A549 (cell line): Measurements from ENCODE around the gene TMEM119. TPM values are rescaled to one million over a fixed set of nuclear protein-coding genes. Genes with fewer than 3 reads are reported as not detected.

Experiments used
- ATAC-seq, 2 experiments: fragments of 200-7000 bp in 1 of 2; fragments of >200 bp in 1 of 2; cut with Nextera tagmentation in 1 of 2; cut with Tn5 transposase in 1 of 2; 3 replicates each; pipeline versions ENCODE4 v1.8.0 to v1.9.1; 2018 to 2020; ENCODE audit warnings: mild to moderate bottlenecking in 1 of 2, moderate library complexity in 1 of 2
- CTCF ChIA-PET: fragments of 300-600 bp; sonication (Branson Sonifier 250); formaldehyde crosslinking; extraction: SDS; loops from one replicate; lab custom pipeline; 2021; ENCODE audit warnings: antibody characterized with exemption, inconsistent platforms; lab: Yijun Ruan, JAX
- POLR2A ChIA-PET: fragments of 350-600 bp; formaldehyde crosslinking; extraction: SDS; loops from one replicate; lab custom pipeline; 2021; ENCODE audit warnings: antibody characterized with exemption, inconsistent platforms; lab: Yijun Ruan, JAX
- DNase-seq, 2 experiments: peaks; one replicate each; pipeline versions ENCODE4 v3.0.0 to v3.0.0-alpha.2; 2011 to 2016; ENCODE audit warnings: low read depth in 1 of 2, low spot score in 1 of 2
- FAIRE-seq: peaks from 2 replicates; lab custom pipeline; 2011; peaks lifted over from hg19 to GRCh38; lab: Jason Lieb, UNC
- H3K27ac ChIP-seq, 2 experiments: fragments of >200 bp; sonication (Bioruptor Twin); formaldehyde crosslinking; 3 replicates each; pipeline ENCODE4 v1.5.1; 2016 to 2017
- H3K4me1 ChIP-seq: fragments of >200 bp; sonication (Bioruptor Twin); formaldehyde crosslinking; 3 replicates; pipeline ENCODE4 v1.6.1; 2016
- H3K4me2 ChIP-seq: fragments of >200 bp; sonication (Bioruptor Twin); formaldehyde crosslinking; 3 replicates; pipeline ENCODE4 v1.6.1; 2016
- H3K4me3 ChIP-seq: fragments of >200 bp; sonication (Bioruptor Twin); formaldehyde crosslinking; 3 replicates; pipeline ENCODE4 v1.5.1; 2016
- H3K9me3 ChIP-seq: fragments of >200 bp; sonication (Bioruptor Twin); formaldehyde crosslinking; 3 replicates; pipeline ENCODE4 v1.6.1; 2016
- CHD2 ChIP-seq: fragments of 150-350 bp; IDR thresholded peaks from 2 replicates; pipeline ENCODE4 v1.6.1; 2014; ENCODE audit warnings: low read length; ENCODE audit not compliant: partially characterized antibody
- CTCF ChIP-seq: fragments of >200 bp; sonication (Bioruptor Twin); formaldehyde crosslinking; IDR thresholded peaks from 3 replicates; pipeline ENCODE4 v1.5.1; 2016
- EP300 ChIP-seq, 2 experiments: fragments of >200 bp; sonication (Bioruptor Twin); formaldehyde crosslinking; IDR thresholded peaks; 2 replicates in 1 of 2; 3 replicates in 1 of 2; pipeline ENCODE4 v1.6.1; 2016 to 2017
- FOSB ChIP-seq: fragments of 250-450 bp; sonication (Bioruptor Pico); IDR thresholded peaks from 2 replicates; pipeline ENCODE4 v1.5.0; 2020; ENCODE audit warnings: mild to moderate bottlenecking, moderate library complexity
- FOSL2 ChIP-seq, 2 experiments: fragments of 450-650 bp in 1 of 2; fragments of >200 bp in 1 of 2; sonication (Bioruptor Twin) in 1 of 2; formaldehyde crosslinking; IDR thresholded peaks; 2 replicates each; pipeline versions ENCODE4 v1.5.0 to v1.6.1; 2016 to 2020; ENCODE audit warnings: mild to moderate bottlenecking in 1 of 2, moderate library complexity in 1 of 2
- HES2 ChIP-seq: fragments of >200 bp; sonication (Bioruptor Twin); formaldehyde crosslinking; IDR thresholded peaks from 2 replicates; pipeline ENCODE4 v1.6.1; 2016
- HOXA7 ChIP-seq: fragments of 250-450 bp; sonication (Bioruptor Pico); IDR thresholded peaks from 2 replicates; pipeline ENCODE4 v1.5.0; 2020; ENCODE audit warnings: mild to moderate bottlenecking, moderate library complexity
- KDM5A ChIP-seq: fragments of 200-600 bp; sonication (generic); IDR thresholded peaks from 2 replicates; pipeline ENCODE4 v1.6.1; 2016; ENCODE audit warnings: antibody characterized with exemption, mild to moderate bottlenecking
- MAFK ChIP-seq: fragments of 450-650 bp; IDR thresholded peaks from 2 replicates; pipeline ENCODE4 v1.6.1; 2014; ENCODE audit not compliant: partially characterized antibody
- MYC ChIP-seq: IDR thresholded peaks from 2 replicates; pipeline ENCODE4 v1.6.1; 2012; ENCODE audit warnings: mild to moderate bottlenecking, inconsistent platforms, low read length, improper control_type of control experiment, borderline replicate concordance
- NFE2L2 ChIP-seq: fragments of 150-350 bp; conservative IDR thresholded peaks from 2 replicates; pipeline ENCODE4 v1.6.1; 2014; ENCODE audit warnings: low read length
- NPAS2 ChIP-seq: fragments of 250-450 bp; sonication (Bioruptor Pico); IDR thresholded peaks from 2 replicates; pipeline ENCODE4 v1.8.0; 2022; ENCODE audit warnings: mild to moderate bottlenecking, moderate library complexity, borderline replicate concordance
- PBX3 ChIP-seq: IDR thresholded peaks from 2 replicates; pipeline ENCODE4 v1.6.1; 2012
- PHF8 ChIP-seq: fragments of 200-600 bp; sonication (generic); IDR thresholded peaks from 2 replicates; pipeline ENCODE4 v1.6.1; 2016; ENCODE audit warnings: low read depth, mild to moderate bottlenecking, antibody characterized with exemption, moderate library complexity, borderline replicate concordance
- POLR2A ChIP-seq: IDR thresholded peaks from 2 replicates; pipeline ENCODE4 v1.6.1; 2012; ENCODE audit warnings: mild to moderate bottlenecking, low read length
- POLR2AphosphoS2 ChIP-seq: conservative IDR thresholded peaks from 2 replicates; pipeline ENCODE4 v1.6.1; 2012; ENCODE audit warnings: low read length, improper control_type of control experiment, inconsistent platforms
- RCOR1 ChIP-seq: fragments of 150-350 bp; IDR thresholded peaks from 2 replicates; pipeline ENCODE4 v1.6.1; 2014; ENCODE audit warnings: antibody characterized with exemption, low read length, low read depth
- REST ChIP-seq: fragments of 200-600 bp; sonication (generic); IDR thresholded peaks from 2 replicates; pipeline ENCODE4 v1.6.1; 2016; ENCODE audit warnings: antibody characterized with exemption, mild to moderate bottlenecking, moderate library complexity
- SMC3 ChIP-seq: fragments of >200 bp; sonication (Bioruptor Twin); formaldehyde crosslinking; IDR thresholded peaks from 3 replicates; pipeline ENCODE4 v1.6.1; 2018; ENCODE audit warnings: inconsistent platforms
- SREBF2 ChIP-seq: fragments of 450-650 bp; IDR thresholded peaks from 2 replicates; pipeline ENCODE4 v1.6.1; 2014; ENCODE audit warnings: mild to moderate bottlenecking, moderate library complexity
- TP53 ChIP-seq: fragments of 250-450 bp; sonication (Bioruptor Pico); IDR thresholded peaks from 2 replicates; pipeline ENCODE4 v1.5.0; 2021; ENCODE audit warnings: mild to moderate bottlenecking, moderate library complexity
- ZC3H11A ChIP-seq: fragments of 450-650 bp; IDR thresholded peaks from 2 replicates; pipeline ENCODE4 v1.6.1; 2014; ENCODE audit warnings: antibody characterized with exemption, mild to moderate bottlenecking
- WGBS: methylation state at CpG from one replicate; pipeline ENCODE4 v1.1.6; 2017; ENCODE audit errors: missing lambda C conversion rate; 5-methylcytosine and 5-hydroxymethylcytosine counted together
- polyA plus RNA-seq, 4 experiments: library from polyadenylated mRNA; depleted of rRNA in 3 of 4; stranded (reverse); fragments of >200 nt; fragmentation: RNase III in 1 of 4; extraction: RNeasy Plus Mini Kit Qiagen cat#74134 plus additional on column Dnase treatment in 1 of 4; gene quantifications; 2 replicates in 3 of 4; 3 replicates in 1 of 4; pipeline ENCODE4 v1.2.3, GENCODE V29; 2011 to 2017
- TF ChIP-seq, protein P1 (sequence below): fragments of 450-650 bp; IDR thresholded peaks from 2 replicates; pipeline ENCODE4 v1.6.1; 2014; ENCODE audit warnings: antibody characterized with exemption
- TF ChIP-seq, protein P2 (sequence below): IDR thresholded peaks from 2 replicates; pipeline ENCODE4 v1.6.1; 2012; ENCODE audit warnings: low read depth, borderline replicate concordance

The TMEM119 gene
- polyA plus RNA-seq, 2 of the 4 experiments (the other 2 are of a cell fraction): not detected

- TF ChIP-seq POLR2AphosphoS2: no peak; the same call in 1 of the 2 replicates
- TF ChIP-seq CHD2: no peak
Observed at GRCh38 chr12:108640802-108641445, 43.0 kb upstream of the TMEM119 start (continued).

DNA sequence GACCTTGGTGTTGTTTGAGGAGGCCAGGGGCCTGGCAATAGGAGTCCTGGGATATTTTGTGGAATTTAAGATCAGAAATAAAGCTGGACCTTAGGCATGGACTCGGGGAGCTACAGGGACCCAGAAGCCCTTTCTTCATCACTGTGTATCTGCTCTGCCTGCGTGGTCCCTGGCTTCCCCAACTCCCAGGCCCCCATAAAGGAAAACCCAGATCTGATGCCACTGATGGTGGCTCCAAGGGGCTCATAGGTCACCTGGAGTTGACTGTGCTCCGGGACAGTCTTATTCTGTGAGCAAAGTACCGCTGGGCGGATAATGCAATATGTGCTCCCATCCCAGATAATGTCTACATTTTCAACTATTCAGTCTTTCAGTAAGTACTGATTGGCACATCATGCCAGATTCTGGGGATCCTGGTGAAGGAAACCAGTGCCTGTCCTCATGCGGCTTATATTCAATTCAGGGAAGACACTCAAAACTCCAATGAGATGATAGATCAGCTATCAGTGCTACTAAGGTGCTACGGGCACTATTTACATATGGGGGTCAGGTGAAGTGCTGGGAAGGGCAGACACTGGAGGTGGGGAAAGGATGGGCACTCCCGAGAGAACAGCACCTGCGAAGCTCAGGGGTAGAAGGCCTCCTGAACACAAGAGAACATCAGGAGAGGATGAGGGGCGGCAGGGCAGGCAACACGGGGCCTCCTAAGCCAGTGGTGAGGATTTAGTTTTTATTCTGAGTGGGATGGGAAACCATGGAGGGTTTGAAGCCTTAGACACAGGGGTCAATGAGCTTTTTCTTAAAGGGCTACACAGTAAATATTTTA is 41.3 kb upstream of the TMEM119 start:
- ATAC-seq (peak in 1 of 2 experiments; percentile 5; a peak in 3 of 6 replicates), FAIRE-seq (no peak), DNase-seq (no peak)
- peaks cover 13% of the 10 kb centered on the region for H3K4me1 ChIP-seq
- no peak overlapping the region for H3K27ac ChIP-seq
- no peak overlapping the region for H3K4me2 ChIP-seq
- no peaks in the 10 kb centered on the region for H3K9me3 ChIP-seq
- H3K4me3 ChIP-seq: no peak overlapping the region
- 82% methylated on average over 11 of the region's 11 CpGs for WGBS
- TF ChIP-seq TP53 (CRISPR knock-in tag): no peak
- TF ChIP-seq SREBF2: no peak
- no peak for TF ChIP-seq NPAS2 (CRISPR knock-in tag)
- TF ChIP-seq POLR2A: no peak
- no peak for TF ChIP-seq HES2
- no peak for TF ChIP-seq RCOR1
- no peak for TF ChIP-seq KDM5A
- TF ChIP-seq, protein P1, sequence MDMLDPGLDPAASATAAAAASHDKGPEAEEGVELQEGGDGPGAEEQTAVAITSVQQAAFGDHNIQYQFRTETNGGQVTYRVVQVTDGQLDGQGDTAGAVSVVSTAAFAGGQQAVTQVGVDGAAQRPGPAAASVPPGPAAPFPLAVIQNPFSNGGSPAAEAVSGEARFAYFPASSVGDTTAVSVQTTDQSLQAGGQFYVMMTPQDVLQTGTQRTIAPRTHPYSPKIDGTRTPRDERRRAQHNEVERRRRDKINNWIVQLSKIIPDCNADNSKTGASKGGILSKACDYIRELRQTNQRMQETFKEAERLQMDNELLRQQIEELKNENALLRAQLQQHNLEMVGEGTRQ: no peak
- TF ChIP-seq SMC3: no peak
- TF ChIP-seq HOXA7 (CRISPR knock-in tag): no peak
- no peak for TF ChIP-seq PHF8
- TF ChIP-seq MAFK: no peak
- TF ChIP-seq FOSB (CRISPR knock-in tag): no peak
- TF ChIP-seq NFE2L2: no peak
- TF ChIP-seq REST: no peak
- no peak for TF ChIP-seq FOSL2 (IDR thresholded peaks at IDR 0.05)
- no peak for TF ChIP-seq FOSL2 (CRISPR knock-in tag; IDR thresholded peaks at IDR 0.05)
- ChIA-PET POLR2A (no interaction called here), CTCF (interaction anchor here (1.0 to 17.1 kb wide), 7 partner anchors 19 to 164 kb away, joined by 3 to 178 read pairs (median 10); no protein-coding TSS in a partner anchor)

DNA sequence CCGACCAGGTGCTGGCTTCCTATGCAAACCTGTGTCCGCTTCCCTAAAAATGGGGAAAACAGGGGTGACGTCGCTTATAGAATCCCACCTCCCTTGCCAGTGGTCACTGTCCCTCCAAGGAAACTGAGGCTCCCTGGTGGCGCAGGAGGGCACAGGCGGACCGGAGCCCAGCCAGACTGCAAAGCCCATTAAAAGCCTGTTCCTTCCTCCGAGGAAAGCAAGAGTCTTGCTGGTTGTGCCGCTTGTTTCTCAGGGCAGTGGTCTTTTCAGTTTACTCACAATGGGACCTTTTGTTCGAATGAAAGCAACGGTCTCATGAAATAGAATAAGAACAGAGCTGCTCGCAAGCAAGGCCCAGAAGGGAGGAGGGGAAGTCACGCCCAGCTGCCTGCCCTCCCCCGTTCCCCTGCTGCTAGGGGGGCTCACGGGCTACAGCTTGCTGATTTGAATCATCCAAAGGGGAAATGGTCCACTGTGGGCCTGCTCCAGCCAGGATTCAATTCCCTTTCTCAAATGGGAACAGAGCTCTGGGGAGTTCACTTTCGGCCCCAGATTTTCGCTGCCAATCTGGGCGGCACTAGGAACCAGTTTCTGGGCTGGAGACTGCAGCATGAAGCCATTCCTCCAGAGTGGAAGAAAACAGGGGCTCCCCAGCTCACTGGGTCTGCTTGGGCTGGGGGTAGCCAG is 40.4 kb upstream of the TMEM119 start:
- FAIRE-seq (no peak), DNase-seq (no peak), ATAC-seq (no peak)
- H3K4me3 ChIP-seq: no peak overlapping the region
- no peak overlapping the region for H3K4me2 ChIP-seq
- POLR2A ChIA-PET: no interaction called here
- H3K27ac ChIP-seq: no peak overlapping the region
- peaks cover 10% of the 10 kb centered on the region for H3K4me1 ChIP-seq
- no peaks in the 10 kb centered on the region for H3K9me3 ChIP-seq
- CTCF ChIA-PET: interaction anchor here (1.6 to 17.1 kb wide), 4 partner anchors 8 to 165 kb away, joined by 6 to 178 read pairs (median 12); no protein-coding TSS in a partner anchor
- 88% methylated on average over 18 of the region's 18 CpGs for WGBS
- TF ChIP-seq POLR2AphosphoS2: no peak
- no peak for TF ChIP-seq CTCF
- TF ChIP-seq EP300 (IDR thresholded peaks at IDR 0.05): no peak
- TF ChIP-seq HES2: no peak
- TF ChIP-seq, protein P2, sequence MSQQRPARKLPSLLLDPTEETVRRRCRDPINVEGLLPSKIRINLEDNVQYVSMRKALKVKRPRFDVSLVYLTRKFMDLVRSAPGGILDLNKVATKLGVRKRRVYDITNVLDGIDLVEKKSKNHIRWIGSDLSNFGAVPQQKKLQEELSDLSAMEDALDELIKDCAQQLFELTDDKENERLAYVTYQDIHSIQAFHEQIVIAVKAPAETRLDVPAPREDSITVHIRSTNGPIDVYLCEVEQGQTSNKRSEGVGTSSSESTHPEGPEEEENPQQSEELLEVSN: no peak
- TF ChIP-seq ZC3H11A: no peak
- no peak for TF ChIP-seq PBX3
- no peak for TF ChIP-seq MYC
